GM18505 (cell line): Measurements from ENCODE around the gene SKA3.
"Not testable (repeated sequence)": the region's sequence is repeated elsewhere in the genome, so short reads cannot be mapped to it uniquely, and the experiment has no call there.

ENCODE experiments used
- ATAC-seq: cut with Tn5 transposase; IDR thresholded peaks from one replicate; pipeline ENCODE4 v1.9.1; 2021; ENCODE audit not compliant: unreplicated experiment
- POLR2A ChIP-seq: IDR thresholded peaks from 4 replicates; pipeline ENCODE4 v1.6.1; 2011; ENCODE audit warnings: borderline replicate concordance; ENCODE audit not compliant: insufficient read depth, insufficient read length; ENCODE audit errors: extremely low read depth

Gene SKA3

DNA sequence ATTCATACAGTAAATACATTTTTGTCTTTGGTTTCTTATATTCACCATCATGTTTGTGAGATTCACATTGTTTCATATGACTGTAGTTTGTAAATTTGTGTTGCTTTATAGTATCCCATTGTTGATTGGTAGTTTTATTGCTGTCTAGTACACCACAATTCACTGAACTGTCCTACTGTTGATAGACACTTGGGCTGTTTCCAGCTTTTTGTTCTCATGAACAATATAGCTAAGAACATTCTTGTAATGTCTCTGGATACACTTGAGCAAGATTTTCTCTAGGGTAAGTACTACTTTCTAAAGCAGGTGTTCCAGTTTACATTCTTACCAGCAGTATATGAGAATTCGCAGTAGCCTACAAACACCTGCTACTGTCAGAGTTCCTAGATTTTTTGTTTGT, 37.8 kb downstream of the SKA3 start:
- TF ChIP-seq POLR2A, result no peak
- no peak for ATAC-seq

GRCh38 chr13:21137696-21138095, 38.7 kb downstream of the SKA3 start:
- no peak for ATAC-seq
- no peak for TF ChIP-seq POLR2A

- ATAC-seq, result not testable (repeated sequence)
Measured at GRCh38 chr13:21135833-21136232, 40.5 kb downstream of the SKA3 start.

DNA sequence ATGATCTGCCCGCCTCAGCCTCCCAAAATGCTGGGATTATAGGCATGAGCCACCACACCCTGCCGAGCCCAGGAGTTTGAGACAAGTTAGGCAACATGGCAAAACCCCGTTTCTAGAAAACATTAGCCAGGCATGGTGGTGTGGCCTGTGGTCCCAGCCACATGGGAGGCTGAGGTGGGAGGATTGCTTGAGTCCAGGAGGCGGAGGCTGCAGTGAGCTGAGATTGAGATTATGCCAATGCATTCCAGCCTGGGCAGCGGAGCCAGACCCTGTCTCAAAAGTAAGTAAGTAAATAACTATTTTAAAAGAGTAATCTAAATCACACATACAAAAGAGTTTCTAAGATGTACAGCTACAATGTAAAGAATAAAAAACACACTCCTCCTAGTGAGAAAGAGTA, 41.9 kb downstream of the SKA3 start:
- no peak for TF ChIP-seq POLR2A
- ATAC-seq, result no peak

- no peak for ATAC-seq
- TF ChIP-seq POLR2A, result no peak
Measured at GRCh38 chr13:21133077-21133476, 43.3 kb downstream of the SKA3 start.

- no peak for TF ChIP-seq POLR2A
- no peak for ATAC-seq
Measured at GRCh38 chr13:21130116-21130515, 46.2 kb downstream of the SKA3 start.

GRCh38 chr13:21124852-21125251, 51.5 kb downstream of the SKA3 start:
- no peak for TF ChIP-seq POLR2A
- ATAC-seq, result no peak

DNA sequence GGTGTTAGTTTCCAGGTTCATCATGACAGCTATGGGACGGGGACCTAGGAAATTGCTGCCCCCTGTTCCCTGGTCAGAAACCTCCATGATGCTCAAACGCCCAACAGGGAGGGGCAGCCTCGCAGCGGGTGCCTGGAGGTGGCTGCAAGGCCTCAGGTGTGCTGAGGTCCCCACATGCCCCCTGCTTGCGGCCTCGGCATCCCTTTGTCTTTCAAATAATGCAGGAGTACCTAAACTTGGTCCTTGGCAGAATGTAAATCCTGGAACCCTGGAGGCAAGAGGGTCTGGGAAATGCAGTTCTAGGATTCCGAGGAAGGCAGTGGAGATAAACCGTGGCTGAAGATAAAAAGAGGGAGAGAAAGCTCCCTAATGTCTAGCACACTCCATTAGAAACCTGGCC, 52.4 kb downstream of the SKA3 start:
- no peak for ATAC-seq
- no peak for TF ChIP-seq POLR2A

- no peak for ATAC-seq
- TF ChIP-seq POLR2A, result no peak
Measured at GRCh38 chr13:21121616-21122015, 54.7 kb downstream of the SKA3 start.

GRCh38 chr13:21120191-21120590, 56.2 kb downstream of the SKA3 start:
- no peak for TF ChIP-seq POLR2A
- no peak for ATAC-seq

DNA sequence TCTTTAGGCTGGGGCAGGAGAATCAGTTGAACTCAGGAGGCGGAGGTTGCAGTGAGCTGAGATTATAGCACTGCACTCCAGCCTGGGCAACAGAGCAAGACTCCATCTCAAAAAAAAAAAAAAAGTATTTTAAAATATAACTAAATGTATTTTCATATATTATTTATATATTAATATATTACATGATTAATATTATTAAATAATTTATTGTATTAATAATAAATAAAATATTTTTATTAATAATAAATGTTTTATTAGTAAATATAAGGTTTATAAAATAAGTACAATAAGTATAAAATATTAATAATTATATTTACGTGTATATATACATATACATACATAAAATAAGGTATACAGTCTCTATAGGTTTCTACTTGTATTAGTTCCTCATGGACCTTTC, 56.8 kb downstream of the SKA3 start:
- TF ChIP-seq POLR2A, result no peak
- no peak for ATAC-seq

DNA sequence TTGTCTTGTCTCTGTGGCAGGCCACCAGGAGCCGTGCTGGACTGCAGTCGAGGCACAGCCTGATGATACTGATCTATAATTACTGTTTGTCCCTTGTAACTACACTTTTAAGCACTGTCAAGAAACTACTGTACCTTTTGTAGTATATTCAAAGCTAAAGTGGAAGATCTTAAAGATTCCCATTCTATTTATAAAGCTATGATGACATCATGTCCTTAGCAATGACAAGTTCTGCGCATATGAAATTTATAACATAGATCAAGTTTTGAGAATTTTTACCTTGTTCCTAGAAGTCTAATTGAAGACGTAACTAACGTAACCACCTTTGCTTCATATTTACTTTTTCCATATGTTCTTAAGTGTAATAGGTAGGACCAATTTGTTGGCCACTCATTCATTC, 58.2 kb downstream of the SKA3 start:
- TF ChIP-seq POLR2A, result no peak
- ATAC-seq, result no peak

- TF ChIP-seq POLR2A, result no peak
- ATAC-seq, result no peak
Measured at GRCh38 chr13:21117104-21117809, 59.1 kb downstream of the SKA3 start.

DNA sequence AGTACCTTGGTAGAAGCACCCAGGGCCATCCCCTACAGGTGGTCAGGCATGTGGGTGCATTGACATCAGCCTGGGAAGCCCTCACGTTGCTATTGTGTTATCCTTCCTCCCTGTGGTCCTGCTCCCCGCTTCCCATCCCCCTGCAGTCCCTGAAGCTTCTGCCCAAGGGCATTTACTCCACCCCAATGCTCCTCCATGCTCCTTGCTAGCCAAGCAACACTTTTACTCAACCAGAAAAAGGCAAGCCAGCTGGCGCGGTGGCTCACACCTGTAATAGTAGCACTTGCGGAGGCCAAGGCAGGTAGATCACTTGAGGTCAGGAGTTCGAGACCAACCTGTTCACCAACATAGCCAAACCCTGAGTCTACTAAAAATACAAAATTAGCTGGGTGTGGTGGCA, 60.2 kb downstream of the SKA3 start:
- no peak for ATAC-seq
- no peak for TF ChIP-seq POLR2A

DNA sequence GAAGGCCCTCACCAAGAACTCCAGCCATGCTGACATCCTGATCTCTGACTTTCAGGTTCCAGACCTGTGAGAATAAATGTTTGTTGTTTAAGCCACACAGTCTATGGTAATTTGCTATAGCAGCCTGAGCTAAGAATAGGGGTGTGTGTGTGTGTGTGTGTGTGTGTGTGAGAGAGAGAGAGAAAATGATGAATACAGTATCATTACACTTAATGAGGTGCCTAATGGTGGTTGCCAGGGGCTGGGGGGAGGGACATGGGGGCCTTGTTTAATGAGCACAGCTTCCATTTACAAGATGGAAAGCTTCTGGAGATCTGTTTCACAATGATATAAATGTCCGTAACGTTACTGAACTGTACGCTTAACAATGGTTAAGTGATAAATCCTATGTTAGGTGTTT, 61.1 kb downstream of the SKA3 start:
- ATAC-seq, result no peak
- TF ChIP-seq POLR2A, result no peak
